Endothelial cell of umbilical vein (primary cell): ENCODE measurements around the gene MED12L. TPM values are rescaled to one million over a fixed set of nuclear protein-coding genes. Genes with fewer than 3 reads are reported as not detected.

Source experiments
- BruUV-seq: library from RNA; stranded (reverse); fragments of 400-500 nt; replicated peaks from 2 replicates; lab custom pipeline; 2021; lab: Mats Ljungman, UMichigan
- CTCF ChIA-PET: fragments of 300-600, 350-600 bp; sonication (Branson Sonifier 250); formaldehyde crosslinking; loops from one replicate; lab custom pipeline; 2021; ENCODE audit warnings: antibody characterized with exemption, inconsistent platforms; lab: Charles Lee
- POLR2A ChIA-PET: fragments of 300-600, 350-600 bp; sonication (Branson Sonifier 250); formaldehyde crosslinking; loops from one replicate; lab custom pipeline; 2021; ENCODE audit warnings: antibody characterized with exemption, inconsistent platforms; lab: Charles Lee
- DNase-seq: peaks from one replicate; pipeline ENCODE4 v3.0.0-alpha.2; 2011; ENCODE audit warnings: low read depth, low spot score
- FAIRE-seq: peaks from 2 replicates; lab custom pipeline; 2011; peaks lifted over from hg19 to GRCh38; lab: Jason Lieb, UNC
- H2AFZ ChIP-seq: 2 replicates; pipeline ENCODE4 v1.6.0; 2012; ENCODE audit warnings: low read depth, low read length, control low read depth, inconsistent platforms
- H3K27ac ChIP-seq: 2 replicates; pipeline ENCODE4 v1.5.1; 2011; ENCODE audit warnings: low read depth, mild to moderate bottlenecking, control low read depth, low read length, moderate library complexity; ENCODE audit not compliant: insufficient read depth
- H3K27me3 ChIP-seq, 2 experiments: 2 replicates each; pipeline versions ENCODE4 v1.6.0 to v1.6.1; 2011; ENCODE audit warnings: low read length in 2 of 2, mixed read lengths in 1 of 2; ENCODE audit not compliant: control insufficient read depth in 2 of 2, insufficient read depth in 2 of 2
- H3K36me3 ChIP-seq, 2 experiments: 2 replicates in 1 of 2; 3 replicates in 1 of 2; pipeline ENCODE4 v1.5.1; 2011; ENCODE audit warnings: low read length in 2 of 2, mild to moderate bottlenecking in 1 of 2, moderate library complexity in 1 of 2; ENCODE audit not compliant: control insufficient read depth in 2 of 2, insufficient read depth in 2 of 2; ENCODE audit errors: extremely low read depth in 1 of 2
- H3K4me1 ChIP-seq: 3 replicates; pipeline ENCODE4 v1.5.1; 2011; ENCODE audit warnings: mild to moderate bottlenecking, low read length; ENCODE audit not compliant: control insufficient read depth, insufficient read depth; ENCODE audit errors: extremely low read depth
- H3K4me2 ChIP-seq: 2 replicates; pipeline ENCODE4 v1.6.1; 2011; ENCODE audit warnings: low read length, control low read depth, mixed read lengths; ENCODE audit not compliant: insufficient read depth
- H3K4me3 ChIP-seq, 3 experiments: fragments of 200-600 bp in 1 of 3; sonication (generic), shearing (Covaris generic) in 1 of 3; replicated peaks in 1 of 3; 2 replicates each; pipeline ENCODE4 v1.5.1; 2011 to 2016; ENCODE audit warnings: control low read depth in 3 of 3, low read length in 3 of 3, mild to moderate bottlenecking in 2 of 3, inconsistent platforms in 1 of 3, low read depth in 1 of 3, moderate library complexity in 1 of 3; ENCODE audit not compliant: insufficient read depth in 1 of 3
- H3K79me2 ChIP-seq: 2 replicates; pipeline ENCODE4 v1.6.0; 2012; ENCODE audit warnings: low read length, inconsistent platforms; ENCODE audit not compliant: control insufficient read depth, insufficient read depth
- H3K9ac ChIP-seq: replicated peaks from 2 replicates; pipeline ENCODE3; 2011; ENCODE audit warnings: low read length, control low read depth; ENCODE audit not compliant: insufficient read depth; ENCODE audit errors: extremely low read depth
- H3K9me1 ChIP-seq: replicated peaks from 3 replicates; pipeline ENCODE4 v1.6.0; 2011; ENCODE audit warnings: mild to moderate bottlenecking, low read length; ENCODE audit not compliant: control insufficient read depth, insufficient read depth; ENCODE audit errors: extremely low read depth
- H3K9me3 ChIP-seq: replicated peaks from 2 replicates; pipeline ENCODE4 v1.5.1; 2012; ENCODE audit warnings: low read length, inconsistent platforms; ENCODE audit not compliant: control insufficient read depth, insufficient read depth
- H4K20me1 ChIP-seq: replicated peaks from 2 replicates; pipeline ENCODE3; 2011; ENCODE audit warnings: mild to moderate bottlenecking, low read length; ENCODE audit not compliant: control insufficient read depth, insufficient read depth; ENCODE audit errors: extremely low read depth
- FOS ChIP-seq: IDR thresholded peaks from 2 replicates; pipeline ENCODE4 v1.6.1; 2011; ENCODE audit warnings: mild to moderate bottlenecking, low read length, moderate library complexity, borderline replicate concordance; ENCODE audit not compliant: insufficient read depth
- GATA2 ChIP-seq: IDR thresholded peaks from 2 replicates; pipeline ENCODE4 v1.7.0; 2011; ENCODE audit warnings: low read depth, mild to moderate bottlenecking, moderate library complexity, mixed read lengths, low read length; ENCODE audit not compliant: insufficient read length, insufficient read depth
- JUN ChIP-seq: IDR thresholded peaks from 2 replicates; pipeline ENCODE4 v1.6.1; 2011; ENCODE audit warnings: borderline replicate concordance, low read depth; ENCODE audit not compliant: insufficient read length, insufficient read depth
- dilution Hi-C: fragments of 300-500 bp; cut with MboI; formaldehyde crosslinking; loops from one replicate; pipeline ENCODE4 v1.15.0; 2019; ENCODE audit warnings: low sequenced_read_pairs; ENCODE audit not compliant: extremely low pct_ligation_motif_present
- intact Hi-C: fragments of 100-400 bp; cut with micrococcal nuclease; formaldehyde crosslinking; loops from one replicate; pipeline ENCODE4 v1.10.0; 2022
- polyA plus RNA-seq, 4 experiments: library from polyadenylated mRNA; depleted of rRNA in 3 of 4; stranded (reverse) in 3 of 4; unstranded in 1 of 4; fragments of >200 nt; gene quantifications; 2 replicates each; pipeline versions ENCODE4 v1.2.1 to v1.2.3, GENCODE V29; 2011 to 2012; ENCODE audit warnings: missing spikeins in 1 of 4
- total RNA-seq: library from RNA; stranded (reverse); gene quantifications from 2 replicates; pipeline ENCODE4 v1.2.3, GENCODE V29; 2021
- TF ChIP-seq, protein P1 (sequence below), 2 donors: IDR thresholded peaks; 1 replicate in 1 of 2; 2 replicates in 1 of 2; pipeline ENCODE4 v1.5.1; 2011; ENCODE audit warnings: low read length in 2 of 2, mild to moderate bottlenecking in 2 of 2, moderate library complexity in 2 of 2, control low read depth in 1 of 2, inconsistent platforms in 1 of 2, low read depth in 1 of 2; ENCODE audit not compliant: insufficient read depth in 1 of 2; ENCODE audit errors: extremely low read depth in 1 of 2

Gene MED12L
- total and polyA plus RNA-seq, 2 donors (not counting 3 experiments of a cell fraction or from before 2014, with no cell fraction given), result 0.03 to 0.27 TPM

DNA sequence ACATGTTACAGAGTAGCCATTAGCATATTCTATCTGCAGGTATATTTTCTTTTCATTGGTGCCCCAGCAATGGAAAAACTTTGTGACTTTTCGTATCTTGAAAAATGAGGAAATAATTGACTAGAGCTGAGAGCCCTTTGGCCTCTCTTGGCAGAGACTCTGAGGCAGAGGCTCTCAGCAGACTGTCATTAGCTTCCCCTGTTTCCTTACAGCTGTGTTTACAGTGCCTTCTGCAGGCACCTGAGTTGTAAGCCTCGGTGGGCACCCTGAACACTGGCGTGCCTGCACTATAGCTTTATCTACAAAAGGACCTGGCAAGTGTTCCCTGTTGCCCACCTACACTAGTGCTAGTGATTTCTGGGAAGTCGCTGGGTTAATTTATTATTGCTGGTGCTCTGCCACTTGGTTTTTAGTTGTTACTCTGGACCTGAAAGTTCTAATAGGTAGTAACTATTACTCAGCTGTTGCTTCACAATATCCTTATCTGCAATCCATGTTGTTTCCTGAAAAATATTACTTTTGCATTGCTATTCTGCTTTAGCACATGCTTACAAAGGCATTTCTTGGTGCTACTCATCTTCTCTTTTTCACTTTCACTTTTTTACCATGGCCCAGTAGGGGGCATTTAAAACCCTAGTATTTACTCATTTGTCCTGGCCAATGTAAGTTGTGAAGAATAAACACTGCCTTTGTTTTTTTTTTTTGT lies 125.4 kb downstream of the MED12L start:
- Histone ChIP-seq H3K27me3 (peaks cover 0 to 4% of the 10 kb centered on the region in 2 experiments), H3K4me3 (no peak overlapping the region), H3K9ac (no peak overlapping the region), H3K27ac (no peak overlapping the region), H3K79me2 (no peaks in the 10 kb centered on the region), H3K9me1 (no peaks in the 10 kb centered on the region), H3K4me2 (no peak overlapping the region), H3K9me3 (no peaks in the 10 kb centered on the region), H2AFZ (no peak overlapping the region), H3K4me1 (no peaks in the 10 kb centered on the region), H4K20me1 (no peaks in the 10 kb centered on the region), H3K36me3 (no peaks in the 10 kb centered on the region)
- no peak for FAIRE-seq
- intact Hi-C loops (no loop called here), dilution Hi-C loops (no loop called here)
- no peak for DNase-seq
- BruUV-seq, result no TSS peak
- CTCF ChIA-PET, result interaction anchor here (0.6 to 1.2 kb wide), 3 partner anchors 9 to 17 kb away, joined by 3 to 5 read pairs (median 4); no protein-coding TSS in a partner anchor
- TF ChIP-seq GATA2 (no peak), JUN (no peak), FOS (no peak)
- TF ChIP-seq, protein P1, sequence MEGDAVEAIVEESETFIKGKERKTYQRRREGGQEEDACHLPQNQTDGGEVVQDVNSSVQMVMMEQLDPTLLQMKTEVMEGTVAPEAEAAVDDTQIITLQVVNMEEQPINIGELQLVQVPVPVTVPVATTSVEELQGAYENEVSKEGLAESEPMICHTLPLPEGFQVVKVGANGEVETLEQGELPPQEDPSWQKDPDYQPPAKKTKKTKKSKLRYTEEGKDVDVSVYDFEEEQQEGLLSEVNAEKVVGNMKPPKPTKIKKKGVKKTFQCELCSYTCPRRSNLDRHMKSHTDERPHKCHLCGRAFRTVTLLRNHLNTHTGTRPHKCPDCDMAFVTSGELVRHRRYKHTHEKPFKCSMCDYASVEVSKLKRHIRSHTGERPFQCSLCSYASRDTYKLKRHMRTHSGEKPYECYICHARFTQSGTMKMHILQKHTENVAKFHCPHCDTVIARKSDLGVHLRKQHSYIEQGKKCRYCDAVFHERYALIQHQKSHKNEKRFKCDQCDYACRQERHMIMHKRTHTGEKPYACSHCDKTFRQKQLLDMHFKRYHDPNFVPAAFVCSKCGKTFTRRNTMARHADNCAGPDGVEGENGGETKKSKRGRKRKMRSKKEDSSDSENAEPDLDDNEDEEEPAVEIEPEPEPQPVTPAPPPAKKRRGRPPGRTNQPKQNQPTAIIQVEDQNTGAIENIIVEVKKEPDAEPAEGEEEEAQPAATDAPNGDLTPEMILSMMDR (IDR thresholded peaks at IDR 0.05; ENCODE audit: extremely low read depth in 1 of 2, insufficient read depth in 1 of 2, low read depth in 1 of 2, low read length in 2 of 2), result no peak
- POLR2A ChIA-PET, result no interaction called here
